ENCODE data around the gene FXYD2.

DNA sequence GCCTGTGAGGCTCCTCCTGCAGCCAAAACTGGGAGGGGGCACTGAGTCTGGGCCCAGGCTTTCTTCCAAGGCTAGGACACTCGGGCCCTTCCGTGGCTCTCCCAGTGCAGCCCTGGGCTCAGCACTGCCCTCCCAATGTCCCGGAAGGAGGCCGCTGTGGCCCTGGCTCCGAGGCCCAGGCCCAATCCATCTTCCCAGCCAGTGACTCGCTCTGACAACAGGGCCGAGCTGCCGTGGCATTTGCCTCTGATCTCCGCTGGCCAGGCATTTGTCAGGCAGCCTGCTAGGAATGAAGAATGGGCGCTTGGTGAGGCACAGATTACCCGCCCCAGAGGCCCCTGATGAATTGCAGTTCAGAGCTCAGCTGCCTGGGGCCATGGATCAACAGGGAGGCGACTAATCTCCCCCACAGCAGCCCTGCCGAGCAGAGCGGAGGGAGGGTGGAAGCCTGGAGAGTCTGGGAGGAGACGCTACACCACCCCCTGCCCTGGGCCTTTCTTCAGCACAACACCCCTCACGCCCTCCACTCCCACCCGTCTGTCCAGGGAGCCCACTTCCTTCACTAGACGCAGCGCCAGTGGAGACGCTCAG is 8.3 kb downstream of the FXYD2 start:
- no peak for TF ChIP-seq GATA2 (IDR thresholded peaks at IDR 0.05; ENCODE audit: low read depth, low read length)
- no peak for TF ChIP-seq GATA3 (IDR thresholded peaks at IDR 0.05; ENCODE audit: low read depth, low read length)

All from SH-SY5Y (cell line).